Measurements from ENCODE around the gene PSTPIP2. TPM values are rescaled to one million over a fixed set of nuclear protein-coding genes. Genes with fewer than 3 reads are reported as not detected.

The PSTPIP2 gene
- total and polyA plus RNA-seq, 4 donors: 4.0 to 14.7 (median 8.6) TPM

DNA sequence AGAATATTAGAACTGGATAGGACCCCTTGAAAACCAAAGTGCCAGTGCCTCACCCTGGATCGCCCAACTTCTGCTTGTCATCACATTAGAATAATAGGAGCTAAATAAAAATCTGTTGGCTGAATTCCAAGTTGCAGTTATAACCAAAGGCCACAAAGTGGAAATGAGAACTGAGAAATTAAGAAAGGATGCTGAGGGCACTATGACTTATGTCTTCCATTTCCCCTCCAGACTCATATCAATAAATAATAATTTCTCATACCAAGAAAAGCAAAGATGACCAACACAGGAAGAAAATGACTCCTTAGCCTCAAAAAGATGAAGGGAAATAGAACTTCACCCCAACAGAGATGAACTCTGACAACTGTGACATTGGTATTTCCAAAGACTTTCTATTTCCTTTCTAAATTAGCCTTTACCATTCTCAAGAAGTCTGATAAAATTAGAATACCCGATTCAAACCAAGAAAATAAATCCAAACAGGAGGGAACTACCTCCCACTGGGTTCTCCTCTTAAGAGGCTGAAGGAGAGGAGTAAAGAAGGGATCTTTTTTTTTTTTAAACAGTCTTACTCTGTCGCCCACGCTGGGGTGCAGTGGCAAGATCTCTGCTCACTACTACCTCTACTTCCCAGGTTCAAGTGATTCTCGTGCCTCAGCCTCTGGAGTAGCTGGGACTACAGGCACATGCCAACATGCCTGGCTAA, 58.4 kb downstream of the PSTPIP2 start:
- Histone ChIP-seq H3K4me1 (ENCODE audit: control insufficient read depth in 4 of 4, insufficient read depth in 4 of 4, low read length in 3 of 4) (peaks cover 0 to 14% (median 3%) of the 10 kb centered on the region in 4 donors), H3K9me3 (ENCODE audit: control insufficient read depth in 4 of 4, low read length in 3 of 4) (no peaks in the 10 kb centered on the region), H3K9ac (ENCODE audit: low read depth in 1 of 2, low read length in 2 of 2) (no peak overlapping the region), H3K27ac (ENCODE audit: low read depth in 1 of 2, low read length in 2 of 2) (no peak overlapping the region), H3K4me3 (ENCODE audit: low read depth in 1 of 3, low read length in 3 of 3) (no peak overlapping the region), H3K36me3 (ENCODE audit: control insufficient read depth in 4 of 4, insufficient read depth in 3 of 4, low read depth in 1 of 4, low read length in 3 of 4) (peaks cover 0 to 5% (median 0%) of the 10 kb centered on the region in 4 donors), H3K27me3 (ENCODE audit: control insufficient read depth in 4 of 4, insufficient read depth in 4 of 4, low read length in 3 of 4) (no peaks in the 10 kb centered on the region)
- DNase-seq (ENCODE audit: low spot score): no peak
- 87% methylated on average over 5 of the region's 5 CpGs for WGBS
- TF ChIP-seq, protein P1, sequence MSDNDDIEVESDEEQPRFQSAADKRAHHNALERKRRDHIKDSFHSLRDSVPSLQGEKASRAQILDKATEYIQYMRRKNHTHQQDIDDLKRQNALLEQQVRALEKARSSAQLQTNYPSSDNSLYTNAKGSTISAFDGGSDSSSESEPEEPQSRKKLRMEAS (IDR thresholded peaks at IDR 0.05): no peak
- TF ChIP-seq, protein P2, sequence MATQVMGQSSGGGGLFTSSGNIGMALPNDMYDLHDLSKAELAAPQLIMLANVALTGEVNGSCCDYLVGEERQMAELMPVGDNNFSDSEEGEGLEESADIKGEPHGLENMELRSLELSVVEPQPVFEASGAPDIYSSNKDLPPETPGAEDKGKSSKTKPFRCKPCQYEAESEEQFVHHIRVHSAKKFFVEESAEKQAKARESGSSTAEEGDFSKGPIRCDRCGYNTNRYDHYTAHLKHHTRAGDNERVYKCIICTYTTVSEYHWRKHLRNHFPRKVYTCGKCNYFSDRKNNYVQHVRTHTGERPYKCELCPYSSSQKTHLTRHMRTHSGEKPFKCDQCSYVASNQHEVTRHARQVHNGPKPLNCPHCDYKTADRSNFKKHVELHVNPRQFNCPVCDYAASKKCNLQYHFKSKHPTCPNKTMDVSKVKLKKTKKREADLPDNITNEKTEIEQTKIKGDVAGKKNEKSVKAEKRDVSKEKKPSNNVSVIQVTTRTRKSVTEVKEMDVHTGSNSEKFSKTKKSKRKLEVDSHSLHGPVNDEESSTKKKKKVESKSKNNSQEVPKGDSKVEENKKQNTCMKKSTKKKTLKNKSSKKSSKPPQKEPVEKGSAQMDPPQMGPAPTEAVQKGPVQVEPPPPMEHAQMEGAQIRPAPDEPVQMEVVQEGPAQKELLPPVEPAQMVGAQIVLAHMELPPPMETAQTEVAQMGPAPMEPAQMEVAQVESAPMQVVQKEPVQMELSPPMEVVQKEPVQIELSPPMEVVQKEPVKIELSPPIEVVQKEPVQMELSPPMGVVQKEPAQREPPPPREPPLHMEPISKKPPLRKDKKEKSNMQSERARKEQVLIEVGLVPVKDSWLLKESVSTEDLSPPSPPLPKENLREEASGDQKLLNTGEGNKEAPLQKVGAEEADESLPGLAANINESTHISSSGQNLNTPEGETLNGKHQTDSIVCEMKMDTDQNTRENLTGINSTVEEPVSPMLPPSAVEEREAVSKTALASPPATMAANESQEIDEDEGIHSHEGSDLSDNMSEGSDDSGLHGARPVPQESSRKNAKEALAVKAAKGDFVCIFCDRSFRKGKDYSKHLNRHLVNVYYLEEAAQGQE (IDR thresholded peaks at IDR 0.05): no peak
- TF ChIP-seq HNF4G (IDR thresholded peaks at IDR 0.05) (no peak), YY1 (IDR thresholded peaks at IDR 0.05) (no peak), NR2F2 (IDR thresholded peaks at IDR 0.05) (no peak), SP1 (IDR thresholded peaks at IDR 0.05) (no peak), CTCF (IDR thresholded peaks at IDR 0.05; ENCODE audit: low read depth, low read length, missing input control) (no peak), ATF3 (IDR thresholded peaks at IDR 0.05) (no peak), HNF4A (conservative IDR thresholded peaks at IDR 0.05) (no peak), EGR1 (IDR thresholded peaks at IDR 0.05; ENCODE audit: low read depth in 2 of 2) (no peak), RAD21 (IDR thresholded peaks at IDR 0.05) (no peak), JUND (IDR thresholded peaks at IDR 0.05) (no peak), RXRA (IDR thresholded peaks at IDR 0.05) (no peak)
- TF ChIP-seq, protein P3, sequence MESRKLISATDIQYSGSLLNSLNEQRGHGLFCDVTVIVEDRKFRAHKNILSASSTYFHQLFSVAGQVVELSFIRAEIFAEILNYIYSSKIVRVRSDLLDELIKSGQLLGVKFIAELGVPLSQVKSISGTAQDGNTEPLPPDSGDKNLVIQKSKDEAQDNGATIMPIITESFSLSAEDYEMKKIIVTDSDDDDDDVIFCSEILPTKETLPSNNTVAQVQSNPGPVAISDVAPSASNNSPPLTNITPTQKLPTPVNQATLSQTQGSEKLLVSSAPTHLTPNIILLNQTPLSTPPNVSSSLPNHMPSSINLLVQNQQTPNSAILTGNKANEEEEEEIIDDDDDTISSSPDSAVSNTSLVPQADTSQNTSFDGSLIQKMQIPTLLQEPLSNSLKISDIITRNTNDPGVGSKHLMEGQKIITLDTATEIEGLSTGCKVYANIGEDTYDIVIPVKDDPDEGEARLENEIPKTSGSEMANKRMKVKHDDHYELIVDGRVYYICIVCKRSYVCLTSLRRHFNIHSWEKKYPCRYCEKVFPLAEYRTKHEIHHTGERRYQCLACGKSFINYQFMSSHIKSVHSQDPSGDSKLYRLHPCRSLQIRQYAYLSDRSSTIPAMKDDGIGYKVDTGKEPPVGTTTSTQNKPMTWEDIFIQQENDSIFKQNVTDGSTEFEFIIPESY (IDR thresholded peaks at IDR 0.05): no peak

DNA sequence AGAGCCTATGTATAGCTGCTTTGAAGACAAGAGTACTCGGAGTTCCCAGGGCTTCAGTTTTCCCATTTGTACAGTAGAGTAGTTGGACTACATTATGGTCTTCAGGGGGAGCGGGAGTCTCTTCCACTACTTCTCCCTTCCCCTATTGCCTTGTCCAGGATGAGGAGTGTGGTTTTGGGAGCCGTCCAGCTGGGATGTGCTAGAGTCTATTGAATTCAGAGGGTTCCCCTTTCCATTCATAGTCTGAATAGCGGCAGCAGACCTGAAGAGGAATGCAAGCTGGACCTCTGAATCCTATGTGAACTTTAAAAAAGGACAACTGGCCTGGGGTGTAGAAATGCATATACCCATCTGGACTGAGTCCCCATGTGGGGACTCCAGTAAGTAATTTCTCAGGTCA, 61.4 kb downstream of the PSTPIP2 start:
- 94% methylated on average over 4 of the region's 4 CpGs for WGBS
- no peak overlapping the region for H3K4me3 ChIP-seq (ENCODE audit: low read depth in 1 of 3, low read length in 3 of 3)
- no peak for DNase-seq (ENCODE audit: low spot score)
- no peaks in the 10 kb centered on the region for H3K27me3 ChIP-seq (ENCODE audit: control insufficient read depth in 4 of 4, insufficient read depth in 4 of 4, low read length in 3 of 4)
- peaks cover 0 to 7% (median 0%) of the 10 kb centered on the region in 4 donors for H3K36me3 ChIP-seq (ENCODE audit: control insufficient read depth in 4 of 4, insufficient read depth in 3 of 4, low read depth in 1 of 4, low read length in 3 of 4)
- peaks cover 0 to 14% (median 3%) of the 10 kb centered on the region in 4 donors for H3K4me1 ChIP-seq (ENCODE audit: control insufficient read depth in 4 of 4, insufficient read depth in 4 of 4, low read length in 3 of 4)
- no peak overlapping the region for H3K9ac ChIP-seq (ENCODE audit: low read depth in 1 of 2, low read length in 2 of 2)
- H3K27ac ChIP-seq (ENCODE audit: low read depth in 1 of 2, low read length in 2 of 2): no peak overlapping the region
- H3K9me3 ChIP-seq (ENCODE audit: control insufficient read depth in 4 of 4, low read length in 3 of 4): no peaks in the 10 kb centered on the region
- no peak for TF ChIP-seq SP1 (IDR thresholded peaks at IDR 0.05)
- no peak for TF ChIP-seq RAD21 (IDR thresholded peaks at IDR 0.05)
- TF ChIP-seq CTCF (IDR thresholded peaks at IDR 0.05; ENCODE audit: low read depth, low read length, missing input control): no peak
- no peak for TF ChIP-seq RXRA (IDR thresholded peaks at IDR 0.05)
- no peak for TF ChIP-seq EGR1 (IDR thresholded peaks at IDR 0.05; ENCODE audit: low read depth in 2 of 2)
- TF ChIP-seq, protein P3 (IDR thresholded peaks at IDR 0.05): no peak
- no peak for TF ChIP-seq HNF4A (conservative IDR thresholded peaks at IDR 0.05)
- no peak for TF ChIP-seq FOXA2 (IDR thresholded peaks at IDR 0.05)
- no peak for TF ChIP-seq FOXA1 (IDR thresholded peaks at IDR 0.05)
